ENCODE data around the gene CARD6. TPM values are rescaled to one million over a fixed set of nuclear protein-coding genes. Genes with fewer than 3 reads are reported as not detected.

Gene CARD6
- total RNA-seq, 2 experiments from 2014 or later: 2.6 to 4.6 TPM

DNA sequence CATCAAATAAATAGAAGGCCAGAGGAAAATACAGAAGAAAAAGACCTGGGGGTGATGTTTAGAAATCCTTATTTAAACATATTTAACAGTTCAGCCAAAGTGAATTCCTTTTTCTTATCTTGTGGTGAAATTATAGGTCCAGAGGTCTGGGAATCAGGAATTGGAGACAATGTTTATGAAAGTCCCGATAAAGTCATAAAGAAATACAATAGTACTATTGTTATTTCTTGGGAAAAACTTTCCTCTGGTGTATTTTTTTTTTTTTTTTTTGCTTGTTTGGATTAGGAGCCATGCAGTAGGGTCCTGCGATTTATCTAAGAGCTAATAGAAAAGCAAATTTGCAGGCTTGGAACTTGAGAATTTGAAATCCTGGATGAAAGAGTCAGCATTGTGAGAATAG lies 68.6 kb downstream of the CARD6 start:
- no peak overlapping the region for H3K27ac Mint-ChIP-seq
- peaks cover 29% of the 10 kb centered on the region for H3K27me3 Mint-ChIP-seq
- no peaks in the 10 kb centered on the region for H3K36me3 Mint-ChIP-seq
- no peak for ATAC-seq
- H3K4me1 Mint-ChIP-seq: no peaks in the 10 kb centered on the region
- H3K4me3 Mint-ChIP-seq: no peak overlapping the region
- CTCF ChIA-PET: no interaction called here
- H3K9me3 Mint-ChIP-seq (ENCODE audit: low read depth): no peaks in the 10 kb centered on the region
- DNase-seq: no peak

Other genes starting within 250 kb of the CARD6 start
- 10 to 100 TPM; 50.8 to 79.1 TPM for gene PTGER4, start 161.5 kb upstream of the CARD6 start, total RNA-seq
- gene TTC33, start 85.4 kb upstream of the CARD6 start, total RNA-seq: 10 to 100 TPM; 16.3 to 17.7 TPM
- 10 to 100 TPM; 64.6 to 76.8 TPM for gene PRKAA1, start 43.0 kb upstream of the CARD6 start, total RNA-seq
- 1,000 to 10,000 TPM; 1,192 to 1,333 TPM for gene RPL37, start 6.1 kb upstream of the CARD6 start, total RNA-seq
- not detected for gene C7, start 68.1 kb downstream of the CARD6 start, total RNA-seq
- not detected for gene MROH2B, start 230.0 kb downstream of the CARD6 start, total RNA-seq